ENCODE data around the gene ZFYVE21. TPM values are rescaled to one million over a fixed set of nuclear protein-coding genes. Genes with fewer than 3 reads are reported as not detected.

The ZFYVE21 gene
- total RNA-seq, 1 donor from 2014 or later = 53.9 TPM

DNA sequence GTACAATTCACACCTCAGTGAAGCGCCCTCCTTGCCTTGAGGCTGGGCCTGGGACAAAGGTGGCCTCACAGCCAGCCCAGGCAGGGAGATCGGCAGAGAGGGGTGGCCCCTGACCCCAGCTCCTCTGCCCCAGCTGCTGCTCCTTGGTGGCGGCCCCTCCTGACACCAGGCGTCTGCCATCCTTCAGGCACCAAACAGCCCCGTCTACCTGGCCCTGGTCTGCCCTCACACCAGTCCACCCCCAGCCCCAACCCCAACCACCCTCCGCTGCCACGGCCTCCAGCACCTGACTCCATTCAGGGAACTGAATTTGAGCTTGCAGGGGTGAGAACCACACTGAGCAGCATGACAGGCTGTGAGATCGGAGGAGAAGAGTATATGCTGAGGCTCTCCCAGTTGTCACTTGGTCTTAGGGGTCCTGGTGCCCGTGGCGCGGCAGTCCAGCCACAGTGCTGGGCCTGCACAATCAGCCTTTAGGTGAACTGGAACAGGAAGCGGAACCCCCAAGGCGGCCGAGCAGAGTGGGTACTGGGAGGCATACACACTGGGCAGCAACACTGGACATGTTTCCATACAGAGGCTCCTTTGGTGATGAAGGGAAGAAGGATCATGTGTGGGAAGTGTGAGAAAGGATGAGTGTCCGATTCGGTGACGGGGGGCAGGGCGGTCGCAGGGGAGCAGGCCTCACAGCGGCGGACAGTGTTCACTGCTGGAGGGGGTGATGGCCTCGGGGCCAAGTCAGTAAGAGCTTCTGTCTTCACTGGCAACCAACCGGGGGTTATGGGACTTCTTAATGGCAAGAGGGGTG, 18.7 kb downstream of the ZFYVE21 start:
- H3K36me3 ChIP-seq (ENCODE audit: control insufficient read depth, insufficient read depth, low read length) = peaks cover 3% of the 10 kb centered on the region
- TF ChIP-seq CTCF (IDR thresholded peaks at IDR 0.05; ENCODE audit: insufficient read depth, low read length, poor library complexity, severe bottlenecking) = no peak
- no peaks in the 10 kb centered on the region for H3K27me3 ChIP-seq (ENCODE audit: control insufficient read depth, insufficient read depth, low read length)
- no peak overlapping the region for H3K4me3 ChIP-seq (ENCODE audit: low read depth, low read length)
- no peak for DNase-seq (ENCODE audit: low read depth)

- TF ChIP-seq CTCF (IDR thresholded peaks at IDR 0.05; ENCODE audit: insufficient read depth, low read length, poor library complexity, severe bottlenecking) = no peak
- DNase-seq (ENCODE audit: low read depth) = no peak
- no peaks in the 10 kb centered on the region for H3K27me3 ChIP-seq (ENCODE audit: control insufficient read depth, insufficient read depth, low read length)
- no peak overlapping the region for H3K4me3 ChIP-seq (ENCODE audit: low read depth, low read length)
- H3K36me3 ChIP-seq (ENCODE audit: control insufficient read depth, insufficient read depth, low read length) = peaks cover 3% of the 10 kb centered on the region
Observed at GRCh38 chr14:103735022-103735421, 19.4 kb downstream of the ZFYVE21 start.

- Histone ChIP-seq H3K4me3 (ENCODE audit: low read depth, low read length) (no peak overlapping the region), H3K36me3 (ENCODE audit: control insufficient read depth, insufficient read depth, low read length) (peaks cover 3% of the 10 kb centered on the region), H3K27me3 (ENCODE audit: control insufficient read depth, insufficient read depth, low read length) (no peaks in the 10 kb centered on the region)
- DNase-seq (ENCODE audit: low read depth) = no peak
- TF ChIP-seq CTCF (IDR thresholded peaks at IDR 0.05; ENCODE audit: insufficient read depth, low read length, poor library complexity, severe bottlenecking) = no peak
Observed at GRCh38 chr14:103735439-103735814, 19.8 kb downstream of the ZFYVE21 start.

- Histone ChIP-seq H3K27me3 (ENCODE audit: control insufficient read depth, insufficient read depth, low read length) (no peaks in the 10 kb centered on the region), H3K4me3 (ENCODE audit: low read depth, low read length) (no peak overlapping the region), H3K36me3 (ENCODE audit: control insufficient read depth, insufficient read depth, low read length) (peaks cover 3% of the 10 kb centered on the region)
- no peak for TF ChIP-seq CTCF (IDR thresholded peaks at IDR 0.05; ENCODE audit: insufficient read depth, low read length, poor library complexity, severe bottlenecking)
- no peak for DNase-seq (ENCODE audit: low read depth)
Observed at GRCh38 chr14:103735815-103736545, 20.4 kb downstream of the ZFYVE21 start.

DNA sequence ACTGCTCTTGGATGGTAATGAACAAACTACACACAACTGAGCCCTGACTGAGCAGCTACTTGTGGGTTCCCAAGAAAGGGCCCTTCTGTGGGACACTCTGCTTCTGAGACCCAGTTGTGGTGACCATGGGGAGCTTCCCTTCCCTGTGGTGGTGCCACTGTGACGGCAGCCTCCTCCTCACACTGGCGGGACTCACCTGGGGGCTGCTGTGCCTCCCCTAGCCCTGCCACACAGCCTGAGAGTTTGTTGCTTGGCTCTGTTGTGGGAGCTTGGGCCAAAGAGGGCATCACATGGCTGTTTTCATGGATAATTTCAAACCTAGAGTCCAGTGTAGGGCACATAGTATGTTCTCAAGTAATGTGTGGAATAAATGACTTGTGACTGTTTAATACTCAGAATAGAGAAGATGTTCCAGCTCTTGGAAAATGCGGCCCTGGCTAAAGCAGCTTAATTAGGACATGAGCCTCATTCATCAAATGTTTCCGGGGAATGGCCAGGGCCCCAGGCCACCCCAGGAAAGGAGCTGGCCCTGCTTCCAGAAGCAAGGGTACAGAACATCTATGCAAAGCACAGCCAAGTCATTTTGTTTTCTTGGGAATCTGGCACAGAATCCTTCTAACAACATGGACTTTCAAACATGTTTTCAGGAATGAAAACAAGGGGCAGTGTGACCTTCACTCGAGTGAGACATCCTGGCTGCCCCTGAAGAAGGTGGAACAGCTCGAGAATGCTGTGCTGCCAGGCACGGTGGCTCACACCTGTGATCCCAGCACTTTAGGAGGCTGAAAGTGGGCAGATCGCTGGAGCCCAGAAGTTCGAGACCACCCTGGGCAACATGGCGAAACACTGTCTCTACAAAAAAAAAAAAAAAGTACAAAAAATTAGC, 21.2 kb downstream of the ZFYVE21 start:
- no peak for TF ChIP-seq CTCF (IDR thresholded peaks at IDR 0.05; ENCODE audit: insufficient read depth, low read length, poor library complexity, severe bottlenecking)
- Histone ChIP-seq H3K4me3 (ENCODE audit: low read depth, low read length) (no peak overlapping the region), H3K36me3 (ENCODE audit: control insufficient read depth, insufficient read depth, low read length) (peaks cover 3% of the 10 kb centered on the region), H3K27me3 (ENCODE audit: control insufficient read depth, insufficient read depth, low read length) (no peaks in the 10 kb centered on the region)
- DNase-seq (ENCODE audit: low read depth) = no peak
